Lower lobe of right lung (tissue), 2 donors: ENCODE results near the gene SHOC2. TPM values are rescaled to one million over a fixed set of nuclear protein-coding genes. Genes with fewer than 3 reads are reported as not detected.

Source experiments
- ATAC-seq, 2 donors: fragments of 200-7000 bp; cut with Tn5 transposase; one replicate each; pipeline ENCODE4 v1.9.1; 2020 to 2022; ENCODE audit warnings: mild to moderate bottlenecking in 2 of 2, moderate library complexity in 2 of 2
- DNase-seq: peaks from one replicate; pipeline ENCODE4 v3.0.0-alpha.2; 2020
- H3K27ac ChIP-seq: fragments of 200-600 bp; one replicate; pipeline ENCODE4 v1.8.0; 2022
- H3K27me3 ChIP-seq: fragments of 200-600 bp; one replicate; pipeline ENCODE4 v1.8.0; 2022; ENCODE audit warnings: low read depth
- H3K36me3 ChIP-seq: fragments of 200-600 bp; one replicate; pipeline ENCODE4 v1.8.0; 2022; ENCODE audit warnings: mild to moderate bottlenecking
- H3K4me1 ChIP-seq: fragments of 200-600 bp; one replicate; pipeline ENCODE4 v1.8.0; 2022
- H3K4me3 ChIP-seq: fragments of 200-600 bp; one replicate; pipeline ENCODE4 v1.8.0; 2022; ENCODE audit warnings: mild to moderate bottlenecking
- H3K9me3 ChIP-seq: fragments of 200-600 bp; one replicate; pipeline ENCODE4 v1.8.0; 2022
- CTCF ChIP-seq: fragments of 200-600 bp; IDR thresholded peaks from one replicate; pipeline ENCODE4 v1.8.0; 2022; ENCODE audit warnings: antibody characterized with exemption, mild to moderate bottlenecking
- intact Hi-C: fragments of 100-400 bp; cut with DNase I; formaldehyde crosslinking; loops from one replicate; pipeline ENCODE4 v1.11.0; 2022
- total RNA-seq: library from RNA; stranded (reverse); fragmentation: NEBNext Ultra II Directional; extraction: Animal tissue kit (Norgen Biotek cat#: 25700); gene quantifications from one replicate; pipeline ENCODE4 v1.2.1, GENCODE V29; 2021
- donor health status: DM: no; HTN: yes; CAD: no; lungs with severe emphysema.

SHOC2 gene
- total RNA-seq, 1 donor from 2014 or later, result 60.9 TPM

GRCh38 chr10:110977662-110978061 lies 58.3 kb downstream of the SHOC2 start:
- no peaks in the 10 kb centered on the region for H3K4me1 ChIP-seq
- H3K27ac ChIP-seq, result no peak overlapping the region
- ATAC-seq, result no peak
- no peaks in the 10 kb centered on the region for H3K9me3 ChIP-seq
- no peak for TF ChIP-seq CTCF
- H3K27me3 ChIP-seq, result no peaks in the 10 kb centered on the region
- no peak for DNase-seq
- no peak overlapping the region for H3K4me3 ChIP-seq
- intact Hi-C loops, result no loop called here
- H3K36me3 ChIP-seq, result no peaks in the 10 kb centered on the region

GRCh38 chr10:110978204-110978603 lies 58.8 kb downstream of the SHOC2 start:
- intact Hi-C loops, result no loop called here
- Histone ChIP-seq H3K36me3 (no peaks in the 10 kb centered on the region), H3K9me3 (no peaks in the 10 kb centered on the region), H3K27ac (no peak overlapping the region), H3K4me1 (no peaks in the 10 kb centered on the region), H3K27me3 (no peaks in the 10 kb centered on the region), H3K4me3 (no peak overlapping the region)
- TF ChIP-seq CTCF, result no peak
- ATAC-seq (no peak), DNase-seq (no peak)

- ATAC-seq (no peak), DNase-seq (no peak)
- Histone ChIP-seq H3K9me3 (no peaks in the 10 kb centered on the region), H3K36me3 (no peaks in the 10 kb centered on the region), H3K4me3 (no peak overlapping the region), H3K4me1 (no peaks in the 10 kb centered on the region), H3K27me3 (no peaks in the 10 kb centered on the region), H3K27ac (no peak overlapping the region)
- no peak for TF ChIP-seq CTCF
- intact Hi-C loops, result no loop called here
These were observed 60.2 kb downstream of the SHOC2 start for GRCh38 chr10:110979611-110980010.

GRCh38 chr10:110980807-110981206 lies 61.4 kb downstream of the SHOC2 start:
- Histone ChIP-seq H3K36me3 (no peaks in the 10 kb centered on the region), H3K27me3 (no peaks in the 10 kb centered on the region), H3K4me1 (no peaks in the 10 kb centered on the region), H3K4me3 (no peak overlapping the region), H3K9me3 (no peaks in the 10 kb centered on the region), H3K27ac (no peak overlapping the region)
- intact Hi-C loops, result no loop called here
- no peak for DNase-seq
- no peak for TF ChIP-seq CTCF
- no peak for ATAC-seq

- no peaks in the 10 kb centered on the region for H3K27me3 ChIP-seq
- no peak overlapping the region for H3K4me3 ChIP-seq
- no peaks in the 10 kb centered on the region for H3K9me3 ChIP-seq
- TF ChIP-seq CTCF, result no peak
- ATAC-seq (no peak), DNase-seq (no peak)
- no peaks in the 10 kb centered on the region for H3K4me1 ChIP-seq
- no peak overlapping the region for H3K27ac ChIP-seq
- H3K36me3 ChIP-seq, result no peaks in the 10 kb centered on the region
- intact Hi-C loops, result no loop called here
These were observed 64.1 kb downstream of the SHOC2 start for GRCh38 chr10:110983466-110983865.
